Thymus (tissue), 11 donors: ENCODE data around the gene CHAC1. TPM values are rescaled to one million over a fixed set of nuclear protein-coding genes. Genes with fewer than 3 reads are reported as not detected.

Experiments
- DNase-seq, 9 donors: peaks; one replicate each; pipeline ENCODE4 v3.0.0-alpha.2; 2013; ENCODE audit warnings: low spot score in 9 of 9, low read depth in 6 of 9, missing footprints in 1 of 9
- H3K27ac ChIP-seq, 2 donors: one replicate each; pipeline ENCODE4 v1.5.1; 2013; ENCODE audit warnings: control low read depth in 1 of 2, low read depth in 1 of 2, low read length in 1 of 2, mild to moderate bottlenecking in 1 of 2, moderate library complexity in 1 of 2
- H3K27me3 ChIP-seq, 2 donors: one replicate each; pipeline ENCODE4 v1.5.1; 2013; ENCODE audit warnings: low read length in 1 of 2; ENCODE audit not compliant: control insufficient read depth in 2 of 2, insufficient read depth in 1 of 2
- H3K36me3 ChIP-seq, 2 donors: one replicate each; pipeline ENCODE4 v1.5.1; 2013; ENCODE audit warnings: low read length in 1 of 2, mild to moderate bottlenecking in 1 of 2, moderate library complexity in 1 of 2; ENCODE audit not compliant: control insufficient read depth in 2 of 2, insufficient read depth in 2 of 2
- H3K4me1 ChIP-seq, 2 donors: one replicate each; pipeline ENCODE4 v1.5.1; 2013; ENCODE audit warnings: low read length in 2 of 2; ENCODE audit not compliant: control insufficient read depth in 2 of 2, insufficient read depth in 2 of 2
- H3K4me3 ChIP-seq, 2 donors: one replicate each; pipeline ENCODE4 v1.5.1; 2013; ENCODE audit warnings: low read length in 2 of 2, control low read depth in 1 of 2, mild to moderate bottlenecking in 1 of 2
- H3K9me3 ChIP-seq, 2 donors: one replicate each; pipeline ENCODE4 v1.5.1; 2013; ENCODE audit warnings: low read length in 1 of 2, mild to moderate bottlenecking in 1 of 2; ENCODE audit not compliant: control insufficient read depth in 2 of 2, insufficient read depth in 1 of 2
- WGBS: extraction: QIAGEN DNeasy Blood & Tissue Kit; methylation state at CpG from one replicate; pipeline ENCODE4 v1.1.7; 2013; 5-methylcytosine and 5-hydroxymethylcytosine counted together
- polyA plus RNA-seq: library from polyadenylated mRNA; stranded (reverse); fragments of 200-250 nt; gene quantifications from one replicate; pipeline ENCODE4 v1.2.3, GENCODE V29; 2013
- total RNA-seq: library from RNA; stranded (reverse); fragments of 120-200 nt; gene quantifications from one replicate; pipeline ENCODE4 v1.2.4, GENCODE V29; 2013
- donor health status: healthy.

The CHAC1 gene
- total and polyA plus RNA-seq, 2 donors: 0.47 to 1.9 TPM

- H3K9me3 ChIP-seq: no peaks in the 10 kb centered on the region
- 95% methylated on average over 7 of the region's 7 CpGs for WGBS
- H3K36me3 ChIP-seq: no peaks in the 10 kb centered on the region
- H3K4me1 ChIP-seq: no peaks in the 10 kb centered on the region
- no peak for DNase-seq
- no peak overlapping the region for H3K27ac ChIP-seq
- no peaks in the 10 kb centered on the region for H3K27me3 ChIP-seq
- no peak overlapping the region for H3K4me3 ChIP-seq
These were observed 15.2 kb downstream of the CHAC1 start for GRCh38 chr15:40968290-40969085.

- no peaks in the 10 kb centered on the region for H3K9me3 ChIP-seq
- H3K4me3 ChIP-seq: no peak overlapping the region
- 97% methylated on average over 8 of the region's 8 CpGs for WGBS
These were observed 16.1 kb downstream of the CHAC1 start for GRCh38 chr15:40969363-40969762.

DNA sequence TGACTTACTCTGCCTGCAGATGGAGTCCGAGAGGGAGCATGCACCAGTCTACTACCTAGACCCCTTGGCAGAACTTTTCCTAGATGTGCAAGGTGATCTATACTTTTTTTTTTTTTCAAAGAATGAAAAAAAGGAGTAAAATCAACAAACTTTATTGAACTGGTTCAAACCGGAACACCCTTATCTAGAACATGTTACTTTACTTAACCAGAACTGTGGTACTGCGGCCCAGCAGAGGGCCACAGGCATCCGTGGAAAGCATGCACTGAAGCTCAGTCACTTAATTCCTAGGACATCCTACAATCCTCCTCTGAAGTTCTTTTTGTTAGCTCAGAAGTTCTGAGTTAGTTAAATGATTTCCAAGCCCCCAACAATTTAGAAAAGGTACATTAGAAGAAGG lies 21.6 kb downstream of the CHAC1 start:
- H3K27ac ChIP-seq: no peak overlapping the region
- H3K4me3 ChIP-seq: no peak overlapping the region
- peaks cover 0 to 5% of the 10 kb centered on the region in 2 donors for H3K4me1 ChIP-seq
- no peak for DNase-seq
- H3K27me3 ChIP-seq: no peaks in the 10 kb centered on the region
- H3K36me3 ChIP-seq: peaks cover 38 to 43% of the 10 kb centered on the region in 2 donors
- H3K9me3 ChIP-seq: no peaks in the 10 kb centered on the region
- WGBS: 98% methylated on average over 4 of the region's 4 CpGs

More at GRCh38 chr15:40969363-40969762, 16.1 kb downstream of the CHAC1 start:
- no peak for DNase-seq
- no peaks in the 10 kb centered on the region for H3K4me1 ChIP-seq
- H3K27me3 ChIP-seq: no peaks in the 10 kb centered on the region
- no peaks in the 10 kb centered on the region for H3K36me3 ChIP-seq
- no peak overlapping the region for H3K27ac ChIP-seq

- Histone ChIP-seq H3K4me1 (peaks cover 0 to 5% of the 10 kb centered on the region in 2 donors), H3K27ac (no peak overlapping the region), H3K27me3 (no peaks in the 10 kb centered on the region), H3K36me3 (peaks cover 57 to 61% of the 10 kb centered on the region in 2 donors), H3K4me3 (no peak overlapping the region), H3K9me3 (no peaks in the 10 kb centered on the region)
- WGBS: 91% methylated on average over 7 of the region's 7 CpGs
- no peak for DNase-seq
These were observed 23.5 kb downstream of the CHAC1 start for GRCh38 chr15:40976819-40977218.

DNA sequence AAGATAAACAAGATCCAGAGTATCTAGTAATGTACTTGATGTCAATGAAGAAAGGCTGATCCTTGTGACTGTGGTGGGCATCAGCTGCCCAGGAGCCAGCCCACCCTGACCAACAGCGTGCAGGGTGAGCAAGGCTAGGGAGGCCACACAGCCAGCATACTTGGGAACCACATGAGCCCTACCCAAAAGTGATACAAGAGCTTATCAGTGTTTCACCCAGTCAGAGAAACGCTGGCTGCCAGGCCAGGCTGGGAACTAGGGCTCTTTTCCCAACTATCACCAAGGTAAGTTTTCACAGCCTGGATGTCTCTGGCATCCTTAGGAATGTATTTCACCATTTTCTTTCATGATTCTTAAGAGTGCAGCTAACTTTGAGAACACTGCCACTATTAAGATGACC lies 24.9 kb downstream of the CHAC1 start:
- no peaks in the 10 kb centered on the region for H3K9me3 ChIP-seq
- H3K27ac ChIP-seq: no peak overlapping the region
- peaks cover 70 to 75% of the 10 kb centered on the region in 2 donors for H3K36me3 ChIP-seq
- no peak overlapping the region for H3K4me3 ChIP-seq
- over 99% methylated on average over 2 of the region's 2 CpGs for WGBS
- peaks cover 0 to 5% of the 10 kb centered on the region in 2 donors for H3K4me1 ChIP-seq
- DNase-seq: no peak
- no peaks in the 10 kb centered on the region for H3K27me3 ChIP-seq

DNA sequence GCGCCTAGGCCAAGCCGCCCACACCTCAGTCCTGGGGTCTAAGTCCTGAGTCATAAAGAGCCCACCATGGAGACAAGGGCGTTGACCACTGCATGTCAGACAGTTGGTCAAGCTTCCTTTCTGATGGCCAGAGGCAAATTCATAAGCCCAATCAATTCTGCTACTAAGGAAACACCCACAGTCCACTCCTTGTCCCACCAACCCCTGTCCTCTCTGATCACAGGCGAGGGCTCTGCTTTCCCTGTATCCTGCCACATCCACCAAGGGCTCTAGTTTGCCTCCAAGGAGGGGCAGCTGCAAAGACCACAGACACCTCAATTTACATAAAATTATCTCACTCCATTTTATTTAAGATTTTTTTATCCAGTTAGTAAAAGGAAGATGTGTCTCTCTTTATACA lies 25.3 kb downstream of the CHAC1 start:
- Histone ChIP-seq H3K4me3 (no peak overlapping the region), H3K27me3 (no peaks in the 10 kb centered on the region), H3K4me1 (peaks cover 0 to 5% of the 10 kb centered on the region in 2 donors), H3K36me3 (peaks cover 73 to 79% of the 10 kb centered on the region in 2 donors), H3K27ac (no peak overlapping the region), H3K9me3 (no peaks in the 10 kb centered on the region)
- 98% methylated on average over 4 of the region's 4 CpGs for WGBS
- DNase-seq: no peak

GRCh38 chr15:40981186-40981585 lies 27.9 kb downstream of the CHAC1 start:
- H3K27me3 ChIP-seq: no peaks in the 10 kb centered on the region
- DNase-seq: no peak
- 94% methylated on average over 3 of the region's 3 CpGs for WGBS
- peaks cover 0 to 5% of the 10 kb centered on the region in 2 donors for H3K4me1 ChIP-seq
- H3K36me3 ChIP-seq: peaks cover 97 to 99% of the 10 kb centered on the region in 2 donors
- H3K9me3 ChIP-seq: no peaks in the 10 kb centered on the region
- no peak overlapping the region for H3K4me3 ChIP-seq
- no peak overlapping the region for H3K27ac ChIP-seq

GRCh38 chr15:40982855-40983254 lies 29.6 kb downstream of the CHAC1 start:
- H3K27ac ChIP-seq: no peak overlapping the region
- no peaks in the 10 kb centered on the region for H3K9me3 ChIP-seq
- H3K4me1 ChIP-seq: no peaks in the 10 kb centered on the region
- no peak overlapping the region for H3K4me3 ChIP-seq
- DNase-seq: no peak
- H3K27me3 ChIP-seq: no peaks in the 10 kb centered on the region
- 96% methylated on average over 13 of the region's 13 CpGs for WGBS
- H3K36me3 ChIP-seq: peaks cover 95% of the 10 kb centered on the region in 2 donors

DNA sequence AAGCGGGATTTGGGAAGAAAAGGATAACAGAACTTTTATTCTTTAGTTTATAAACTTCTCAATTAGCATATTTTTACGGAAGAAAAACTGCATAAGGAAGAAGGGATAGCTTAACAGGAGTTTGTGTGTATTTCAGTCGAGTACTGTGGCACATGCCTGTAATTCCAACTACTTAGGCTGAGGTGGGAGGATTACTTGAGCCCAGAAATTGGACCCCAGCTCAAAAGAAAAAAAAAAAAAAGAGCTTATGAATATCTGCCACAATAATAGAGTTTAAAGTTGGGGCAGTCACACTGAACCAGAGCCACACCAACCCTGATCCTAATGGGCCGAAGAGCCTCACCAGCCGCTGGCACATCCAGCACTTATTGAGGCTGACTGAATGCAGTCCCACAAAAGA lies 31.1 kb downstream of the CHAC1 start:
- no peak overlapping the region for H3K27ac ChIP-seq
- no peaks in the 10 kb centered on the region for H3K4me1 ChIP-seq
- H3K9me3 ChIP-seq: no peaks in the 10 kb centered on the region
- H3K36me3 ChIP-seq: peaks cover 80 to 88% of the 10 kb centered on the region in 2 donors
- no peak for DNase-seq
- H3K27me3 ChIP-seq: no peaks in the 10 kb centered on the region
- H3K4me3 ChIP-seq: no peak overlapping the region
- WGBS: 97% methylated on average over 5 of the region's 5 CpGs
